HepG2 (cell line): ENCODE measurements around the gene ZNF445. TPM values are rescaled to one million over a fixed set of nuclear protein-coding genes. Genes with fewer than 3 reads are reported as not detected.

ENCODE experiments used
- ATAC-seq: fragments of 200-7000 bp; cut with Tn5 transposase; 3 replicates; pipeline ENCODE4 v1.9.1; 2020; ENCODE audit warnings: mild to moderate bottlenecking, moderate library complexity
- BruUV-seq: library from RNA; stranded (reverse); fragments of 400-500 nt; replicated peaks from 2 replicates; lab custom pipeline; 2021; lab: Mats Ljungman, UMichigan
- CTCF ChIA-PET: fragments of 300-600 bp; formaldehyde crosslinking; extraction: SDS; loops from one replicate; lab custom pipeline; 2021; ENCODE audit warnings: low total read pairs, inconsistent platforms, low intra/inter-chr PET ratio; lab: Yijun Ruan, JAX
- POLR2A ChIA-PET: fragments of 350-600 bp; sonication (Branson Sonifier 250); formaldehyde crosslinking; loops from one replicate; lab custom pipeline; 2020; ENCODE audit warnings: antibody characterized with exemption, inconsistent platforms; lab: Yijun Ruan, JAX
- DNase-seq: peaks from one replicate; pipeline ENCODE4 v3.0.0-alpha.2; 2015; ENCODE audit warnings: low spot score
- FAIRE-seq: peaks from 3 replicates; lab custom pipeline; 2011; peaks lifted over from hg19 to GRCh38; lab: Jason Lieb, UNC
- H2AFZ ChIP-seq: one replicate; pipeline ENCODE4 v1.6.1; 2011; ENCODE audit warnings: low read length, inconsistent platforms
- H3K27ac ChIP-seq: fragments of 300-600 bp; 3 replicates; pipeline ENCODE4 v1.8.0; 2011; ENCODE audit warnings: mixed run types, mild to moderate bottlenecking, mixed read lengths, low read length, inconsistent platforms; ENCODE audit not compliant: insufficient read depth; ENCODE audit errors: extremely low read length
- H3K27me3 ChIP-seq, 2 experiments: fragments of 200-600 bp in 1 of 2; 2 replicates in 1 of 2; 3 replicates in 1 of 2; pipeline versions ENCODE4 v1.6.0 to v1.8.0; 2011; ENCODE audit warnings: low read length in 2 of 2, mild to moderate bottlenecking in 2 of 2, moderate library complexity in 2 of 2, inconsistent platforms in 1 of 2; ENCODE audit not compliant: insufficient read depth in 2 of 2, control insufficient read depth in 1 of 2
- H3K36me3 ChIP-seq, 2 experiments: fragments of 200-600 bp in 1 of 2; replicated peaks in 1 of 2; 2 replicates in 1 of 2; 3 replicates in 1 of 2; pipeline versions ENCODE4 v1.5.1 to v1.8.0; 2011; ENCODE audit warnings: low read length in 2 of 2, inconsistent platforms in 1 of 2; ENCODE audit not compliant: insufficient read depth in 2 of 2, control insufficient read depth in 1 of 2
- H3K4me1 ChIP-seq: 2 replicates; pipeline ENCODE4 v1.5.1; 2012; ENCODE audit warnings: low read length, inconsistent platforms; ENCODE audit not compliant: insufficient read depth
- H3K4me2 ChIP-seq: 2 replicates; pipeline ENCODE4 v1.6.0; 2011; ENCODE audit warnings: low read depth, low read length, inconsistent platforms
- H3K4me3 ChIP-seq, 3 experiments: fragments of 200-600 bp in 1 of 3; sonication (generic), shearing (Covaris generic) in 1 of 3; replicated peaks in 1 of 3; 2 replicates each; pipeline ENCODE4 v1.5.1; 2011 to 2016; ENCODE audit warnings: low read length in 3 of 3, inconsistent platforms in 2 of 3, low read depth in 2 of 3, mild to moderate bottlenecking in 2 of 3, control low read depth in 1 of 3, mixed read lengths in 1 of 3; ENCODE audit not compliant: insufficient read depth in 1 of 3
- H3K79me2 ChIP-seq: one replicate; pipeline ENCODE4 v1.6.1; 2011; ENCODE audit warnings: low read length, inconsistent platforms; ENCODE audit not compliant: insufficient read depth
- H3K9ac ChIP-seq: 2 replicates; pipeline ENCODE4 v1.6.0; 2011; ENCODE audit warnings: mild to moderate bottlenecking, low read depth, low read length, inconsistent platforms; ENCODE audit not compliant: insufficient read depth
- H3K9me3 ChIP-seq: 2 replicates; pipeline ENCODE4 v1.5.1; 2012; ENCODE audit warnings: mild to moderate bottlenecking, low read length
- H4K20me1 ChIP-seq: 2 replicates; pipeline ENCODE4 v1.6.0; 2011; ENCODE audit warnings: inconsistent platforms, mild to moderate bottlenecking, low read length, moderate library complexity; ENCODE audit not compliant: insufficient read depth
- MED13 ChIP-seq: sonication (generic); formaldehyde crosslinking; IDR thresholded peaks from 2 replicates; pipeline ENCODE4 v1.5.0; 2020; ENCODE audit warnings: missing genetic modification reagents
- SOX6 ChIP-seq, 2 experiments: fragments of 450-650 bp in 1 of 2; sonication (generic) in 1 of 2; formaldehyde crosslinking in 1 of 2; IDR thresholded peaks; 2 replicates each; pipeline versions ENCODE4 v1.4.0 to v1.6.1; 2017 to 2020; ENCODE audit warnings: antibody characterized with exemption in 1 of 2, mild to moderate bottlenecking in 1 of 2, missing genetic modification reagents in 1 of 2
- SRY ChIP-seq: sonication (generic); formaldehyde crosslinking; IDR thresholded peaks from 2 replicates; pipeline ENCODE4 v1.8.0; 2022; ENCODE audit warnings: mild to moderate bottlenecking, missing genetic modification reagents
- STAG1 ChIP-seq: sonication (generic); formaldehyde crosslinking; IDR thresholded peaks from 2 replicates; pipeline ENCODE4 v1.4.0; 2020; ENCODE audit warnings: missing genetic modification reagents
- U2AF1 ChIP-seq: fragments of 200-400 bp; formaldehyde crosslinking; optimal IDR thresholded peaks from 2 replicates; pipeline ENCODE3; 2017; ENCODE audit warnings: mild to moderate bottlenecking, low read depth, low read length
- ZNF556 ChIP-seq: sonication (generic); formaldehyde crosslinking; IDR thresholded peaks from 2 replicates; pipeline ENCODE4 v1.4.0; 2020; ENCODE audit warnings: mild to moderate bottlenecking, missing genetic modification reagents, borderline replicate concordance
- WGBS: methylation state at CpG from one replicate; pipeline ENCODE4 v1.1.6; 2017; ENCODE audit warnings: low lambda C conversion rate; 5-methylcytosine and 5-hydroxymethylcytosine counted together
- in situ Hi-C: cut with HindIII; loops from 2 replicates; pipeline ENCODE4 v1.10.0; 2017; ENCODE audit warnings: low pct_unique_long_range_greater_than_20kb; ENCODE audit not compliant: extremely low pct_ligation_motif_present
- intact Hi-C: fragments of 100-400 bp; cut with micrococcal nuclease; formaldehyde crosslinking; loops from one replicate; pipeline ENCODE4 v1.10.0; 2022; ENCODE audit not compliant: unreplicated experiment
- polyA plus RNA-seq, 8 experiments: library from polyadenylated mRNA; depleted of rRNA in 3 of 8; stranded (reverse) in 7 of 8; unstranded in 1 of 8; fragments of >200 nt; fragmentation: Illumina TruSeq in 4 of 8; extraction: Trizol in 4 of 8; gene quantifications; 2 replicates each; pipeline versions ENCODE4 v1.2.1 to v1.2.3, GENCODE V29; 2011 to 2016; ENCODE audit warnings: low read depth in 4 of 8, missing spikeins in 1 of 8, mixed read lengths in 1 of 8; ENCODE audit not compliant: insufficient read depth in 1 of 8
- total RNA-seq, 5 experiments: library from RNA; depleted of rRNA; stranded (reverse); fragments of >200 nt; fragmentation: Illumina TruSeq; extraction: Trizol; gene quantifications; 2 replicates each; pipeline ENCODE4 v1.2.3, GENCODE V29; 2016; ENCODE audit warnings: low read depth in 1 of 5
- TF ChIP-seq, protein P1 (sequence below): sonication (generic); formaldehyde crosslinking; IDR thresholded peaks from 2 replicates; pipeline ENCODE4 v1.9.0; 2022; ENCODE audit warnings: low read depth, missing genetic modification reagents
- TF ChIP-seq, protein P2 (sequence below): sonication (generic); formaldehyde crosslinking; IDR thresholded peaks from 2 replicates; pipeline ENCODE4 v1.5.0; 2020; ENCODE audit warnings: mild to moderate bottlenecking, missing genetic modification reagents, moderate library complexity
- TF ChIP-seq, protein P3 (sequence below): sonication (generic); formaldehyde crosslinking; IDR thresholded peaks from 2 replicates; pipeline ENCODE4 v1.8.1; 2022; ENCODE audit warnings: mild to moderate bottlenecking, missing genetic modification reagents

ZNF445 gene
- total and polyA plus RNA-seq, 2 of the 13 experiments (the other 11 are each of a cell fraction or from before 2014, with no cell fraction given), result 4.4 to 10.3 TPM

DNA sequence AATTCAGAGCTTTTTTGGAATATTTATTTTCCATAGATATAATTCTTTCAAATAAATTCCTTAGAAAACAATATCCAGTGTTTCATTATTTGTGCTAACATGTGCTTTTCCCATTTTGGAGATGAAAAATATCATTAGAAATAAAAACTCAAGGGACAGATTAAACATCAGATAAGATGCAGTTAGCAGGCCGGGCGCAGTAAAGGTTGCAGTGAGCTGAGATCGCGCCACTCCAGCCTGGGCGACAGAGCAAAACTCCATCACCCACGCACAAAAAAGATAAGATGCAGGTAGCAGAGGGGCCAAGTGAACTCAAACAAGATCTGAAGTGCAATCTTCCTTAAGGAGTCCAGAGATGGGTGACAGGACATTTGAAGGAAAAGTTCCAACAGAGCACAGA, 48.0 kb downstream of the ZNF445 start (continued):
- TF ChIP-seq SRY (CRISPR knock-in tag) (no peak), MED13 (no peak), SOX6 (IDR thresholded peaks at IDR 0.05) (no peak), SOX6 (CRISPR knock-in tag; IDR thresholded peaks at IDR 0.05) (no peak), U2AF1 (no peak)
- TF ChIP-seq, protein P1, sequence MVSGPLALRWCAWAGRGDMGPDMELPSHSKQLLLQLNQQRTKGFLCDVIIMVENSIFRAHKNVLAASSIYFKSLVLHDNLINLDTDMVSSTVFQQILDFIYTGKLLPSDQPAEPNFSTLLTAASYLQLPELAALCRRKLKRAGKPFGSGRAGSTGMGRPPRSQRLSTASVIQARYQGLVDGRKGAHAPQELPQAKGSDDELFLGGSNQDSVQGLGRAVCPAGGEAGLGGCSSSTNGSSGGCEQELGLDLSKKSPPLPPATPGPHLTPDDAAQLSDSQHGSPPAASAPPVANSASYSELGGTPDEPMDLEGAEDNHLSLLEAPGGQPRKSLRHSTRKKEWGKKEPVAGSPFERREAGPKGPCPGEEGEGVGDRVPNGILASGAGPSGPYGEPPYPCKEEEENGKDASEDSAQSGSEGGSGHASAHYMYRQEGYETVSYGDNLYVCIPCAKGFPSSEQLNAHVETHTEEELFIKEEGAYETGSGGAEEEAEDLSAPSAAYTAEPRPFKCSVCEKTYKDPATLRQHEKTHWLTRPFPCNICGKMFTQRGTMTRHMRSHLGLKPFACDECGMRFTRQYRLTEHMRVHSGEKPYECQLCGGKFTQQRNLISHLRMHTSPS (CRISPR knock-in tag), result no peak

DNA sequence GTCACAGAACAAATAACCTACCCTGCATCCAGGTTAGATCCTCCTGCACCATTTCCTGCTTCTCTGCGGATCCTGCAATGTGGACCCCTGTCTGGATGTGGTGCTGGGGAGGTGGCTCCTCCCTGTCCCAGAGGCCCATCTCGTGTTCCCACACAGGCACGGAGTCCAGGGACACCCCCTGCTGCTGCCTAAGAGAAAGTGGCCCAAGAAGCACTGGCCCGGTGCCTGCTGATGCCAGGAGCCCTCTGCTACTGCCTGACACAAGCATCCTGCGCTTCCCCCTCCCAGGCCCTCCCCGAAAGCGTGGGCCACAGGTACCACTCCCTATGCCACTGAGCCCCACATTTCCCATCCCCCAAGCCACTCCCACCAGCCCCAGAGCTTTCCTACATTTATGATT, 48.6 kb downstream of the ZNF445 start:
- Histone ChIP-seq H3K4me1 (peaks cover 20% of the 10 kb centered on the region), H3K27ac (no peak overlapping the region), H3K4me3 (no peak overlapping the region), H2AFZ (no peak overlapping the region), H3K9me3 (no peaks in the 10 kb centered on the region), H3K9ac (no peak overlapping the region), H3K36me3 (no peaks in the 10 kb centered on the region), H4K20me1 (no peaks in the 10 kb centered on the region), H3K27me3 (no peaks in the 10 kb centered on the region), H3K79me2 (no peaks in the 10 kb centered on the region), H3K4me2 (no peak overlapping the region)
- 57% methylated on average over 2 of the region's 7 CpGs for WGBS
- FAIRE-seq (no peak), DNase-seq (no peak), ATAC-seq (peak; percentile 59)
- no peak for TF ChIP-seq ZNF556 (CRISPR knock-in tag)
- TF ChIP-seq, protein P2, sequence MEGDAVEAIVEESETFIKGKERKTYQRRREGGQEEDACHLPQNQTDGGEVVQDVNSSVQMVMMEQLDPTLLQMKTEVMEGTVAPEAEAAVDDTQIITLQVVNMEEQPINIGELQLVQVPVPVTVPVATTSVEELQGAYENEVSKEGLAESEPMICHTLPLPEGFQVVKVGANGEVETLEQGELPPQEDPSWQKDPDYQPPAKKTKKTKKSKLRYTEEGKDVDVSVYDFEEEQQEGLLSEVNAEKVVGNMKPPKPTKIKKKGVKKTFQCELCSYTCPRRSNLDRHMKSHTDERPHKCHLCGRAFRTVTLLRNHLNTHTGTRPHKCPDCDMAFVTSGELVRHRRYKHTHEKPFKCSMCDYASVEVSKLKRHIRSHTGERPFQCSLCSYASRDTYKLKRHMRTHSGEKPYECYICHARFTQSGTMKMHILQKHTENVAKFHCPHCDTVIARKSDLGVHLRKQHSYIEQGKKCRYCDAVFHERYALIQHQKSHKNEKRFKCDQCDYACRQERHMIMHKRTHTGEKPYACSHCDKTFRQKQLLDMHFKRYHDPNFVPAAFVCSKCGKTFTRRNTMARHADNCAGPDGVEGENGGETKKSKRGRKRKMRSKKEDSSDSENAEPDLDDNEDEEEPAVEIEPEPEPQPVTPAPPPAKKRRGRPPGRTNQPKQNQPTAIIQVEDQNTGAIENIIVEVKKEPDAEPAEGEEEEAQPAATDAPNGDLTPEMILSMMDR, result peak; percentile 35
- TF ChIP-seq, protein P3, sequence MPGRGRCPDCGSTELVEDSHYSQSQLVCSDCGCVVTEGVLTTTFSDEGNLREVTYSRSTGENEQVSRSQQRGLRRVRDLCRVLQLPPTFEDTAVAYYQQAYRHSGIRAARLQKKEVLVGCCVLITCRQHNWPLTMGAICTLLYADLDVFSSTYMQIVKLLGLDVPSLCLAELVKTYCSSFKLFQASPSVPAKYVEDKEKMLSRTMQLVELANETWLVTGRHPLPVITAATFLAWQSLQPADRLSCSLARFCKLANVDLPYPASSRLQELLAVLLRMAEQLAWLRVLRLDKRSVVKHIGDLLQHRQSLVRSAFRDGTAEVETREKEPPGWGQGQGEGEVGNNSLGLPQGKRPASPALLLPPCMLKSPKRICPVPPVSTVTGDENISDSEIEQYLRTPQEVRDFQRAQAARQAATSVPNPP, result no peak
- peak; percentile 23; the same call in 1 of the 2 replicates for TF ChIP-seq STAG1 (CRISPR knock-in tag)
- ChIA-PET CTCF (no interaction called here), POLR2A (no interaction called here)
- intact Hi-C loops, result no loop called here
- no TSS peak for BruUV-seq
- in situ Hi-C loops, result no loop called here
